T-cell (primary cell): ENCODE results near the gene EXOC4. TPM values are rescaled to one million over a fixed set of nuclear protein-coding genes. Genes with fewer than 3 reads are reported as not detected.

Experiments used
- ATAC-seq, 4 experiments: fragments of 200-7000 bp in 3 of 4; fragments of 150-1000 bp in 1 of 4; cut with Tn5 transposase; replicated peaks in 1 of 4; 1 replicate in 3 of 4; 2 replicates in 1 of 4; pipeline ENCODE4 v1.10.0; 2021; ENCODE audit warnings: moderate library complexity in 3 of 4, mild to moderate bottlenecking in 2 of 4, moderate number of reproducible peaks in 1 of 4
- CTCF ChIA-PET, 2 donors: fragments of 300-600 bp; sonication (Branson Sonifier 250); formaldehyde crosslinking; loops; one replicate each; lab custom pipeline; 2022; ENCODE audit warnings: antibody characterized with exemption in 2 of 2; lab: Charles Lee
- POLR2A ChIA-PET, 2 donors: fragments of 300-600 bp; sonication (Branson Sonifier 250); formaldehyde crosslinking; loops; one replicate each; lab custom pipeline; 2022; ENCODE audit warnings: antibody characterized with exemption in 2 of 2; lab: Charles Lee
- DNase-seq, 35 experiments: peaks; one replicate each; pipeline versions ENCODE4 v3.0.0 to v3.0.0-alpha.2; 2013 to 2023
- H3K27ac ChIP-seq: one replicate; pipeline ENCODE4 v1.5.1; 2013; ENCODE audit warnings: low read length
- H3K27me3 ChIP-seq, 2 experiments: replicated peaks in 1 of 2; 1 replicate in 1 of 2; 2 replicates in 1 of 2; pipeline versions ENCODE4 v1.6.1 to v1.7.0; 2013; ENCODE audit warnings: low read length in 1 of 2, mixed read lengths in 1 of 2; ENCODE audit not compliant: control insufficient read depth in 2 of 2, insufficient read depth in 2 of 2; ENCODE audit errors: extremely low read depth in 1 of 2
- H3K36me3 ChIP-seq, 2 donors: 1 replicate in 1 of 2; 2 replicates in 1 of 2; pipeline versions ENCODE4 v1.6.1 to v1.7.0; 2013; ENCODE audit warnings: low read length in 1 of 2; ENCODE audit not compliant: control insufficient read depth in 2 of 2, insufficient read depth in 1 of 2; ENCODE audit errors: extremely low read depth in 1 of 2
- H3K4me1 ChIP-seq, 2 experiments: 1 replicate in 1 of 2; 2 replicates in 1 of 2; pipeline versions ENCODE4 v1.6.1 to v1.7.0; 2013; ENCODE audit warnings: low read length in 2 of 2, mixed read lengths in 1 of 2; ENCODE audit not compliant: insufficient read depth in 2 of 2, control insufficient read depth in 1 of 2; ENCODE audit errors: extremely low read depth in 1 of 2
- H3K4me3 ChIP-seq, 2 donors: 1 replicate in 1 of 2; 2 replicates in 1 of 2; pipeline versions ENCODE4 v1.5.1 to v1.7.0; 2013; ENCODE audit warnings: mild to moderate bottlenecking in 2 of 2, low read length in 1 of 2, moderate library complexity in 1 of 2; ENCODE audit not compliant: control insufficient read depth in 1 of 2; ENCODE audit errors: extremely low read depth in 1 of 2
- H3K9me3 ChIP-seq: 2 replicates; pipeline ENCODE4 v1.7.0; 2013
- H3K27ac Mint-ChIP-seq, 2 donors: one replicate each; pipeline ENCODE4 v1.8.0; 2020 to 2021; ENCODE audit warnings: mild to moderate bottlenecking in 2 of 2, mixed read lengths in 2 of 2
- H3K27me3 Mint-ChIP-seq, 2 donors: one replicate each; pipeline ENCODE4 v1.8.0; 2021 to 2022; ENCODE audit warnings: mixed read lengths in 2 of 2
- H3K36me3 Mint-ChIP-seq: one replicate; pipeline ENCODE4 v1.8.0; 2021; ENCODE audit warnings: mixed read lengths
- H3K4me1 Mint-ChIP-seq, 3 donors: one replicate each; pipeline ENCODE4 v1.8.0; 2020 to 2022; ENCODE audit warnings: mixed read lengths in 3 of 3, mild to moderate bottlenecking in 1 of 3
- H3K4me3 Mint-ChIP-seq, 3 donors: one replicate each; pipeline ENCODE4 v1.8.0; 2020 to 2022; ENCODE audit warnings: mild to moderate bottlenecking in 3 of 3, mixed read lengths in 3 of 3, moderate library complexity in 3 of 3
- H3K9me3 Mint-ChIP-seq, 3 donors: one replicate each; pipeline ENCODE4 v1.8.0; 2020 to 2022; ENCODE audit warnings: mixed read lengths in 3 of 3
- WGBS: methylation state at CpG from one replicate; pipeline ENCODE4 v1.1.5; 2013; ENCODE audit warnings: missing lambda C conversion rate; ENCODE audit not compliant: insufficient coverage; 5-methylcytosine and 5-hydroxymethylcytosine counted together
- total RNA-seq, 35 experiments: library from RNA in 6 of 35; stranded (reverse) in 6 of 35; fragments of 120-200 nt in 1 of 35; gene quantifications; one replicate each; pipeline versions ENCODE4 v1.2.1 to v1.2.4 and lab custom pipeline; 2013 to 2026

The EXOC4 gene
- total RNA-seq, 5 donors from 2014 or later (not counting 1 experiment from before 2014, with no cell fraction given), result 58.2 to 108 (median 64.8) TPM

- Histone ChIP-seq H3K27me3 (no peaks in the 10 kb centered on the region), H3K9me3 (no peaks in the 10 kb centered on the region), H3K27ac (no peak overlapping the region), H3K36me3 (no peaks in the 10 kb centered on the region), H3K4me3 (no peak overlapping the region), H3K4me1 (peaks cover 0 to 3% of the 10 kb centered on the region in 2 experiments)
- peaks cover 0 to 10% (median 0%) of the 10 kb centered on the region in 3 donors for H3K4me1 Mint-ChIP-seq
- 100% methylated on average over 2 of the region's 4 CpGs for WGBS
- peaks cover 8% of the 10 kb centered on the region for H3K36me3 Mint-ChIP-seq
- POLR2A ChIA-PET, result no interaction called here
- no peaks in the 10 kb centered on the region for H3K9me3 Mint-ChIP-seq
- ATAC-seq, result no peak
- CTCF ChIA-PET, result no interaction called here
- no peaks in the 10 kb centered on the region for H3K27me3 Mint-ChIP-seq
- H3K4me3 Mint-ChIP-seq, result no peak overlapping the region
- no peak overlapping the region for H3K27ac Mint-ChIP-seq
- no peak for DNase-seq
Measured at GRCh38 chr7:133529861-133530260, 277.0 kb downstream of the EXOC4 start.

- Mint-ChIP-seq H3K4me1 (peaks cover 0 to 7% (median 0%) of the 10 kb centered on the region in 3 donors), H3K9me3 (no peaks in the 10 kb centered on the region), H3K27ac (no peak overlapping the region), H3K27me3 (no peaks in the 10 kb centered on the region), H3K4me3 (no peak overlapping the region), H3K36me3 (peaks cover 10% of the 10 kb centered on the region)
- DNase-seq, result no peak
- WGBS, result 100% methylated on average over 1 of the region's 4 CpGs
- no peak for ATAC-seq
- CTCF ChIA-PET, result no interaction called here
- no peaks in the 10 kb centered on the region for H3K9me3 ChIP-seq
- H3K36me3 ChIP-seq, result no peaks in the 10 kb centered on the region
- no peak overlapping the region for H3K27ac ChIP-seq
- no peaks in the 10 kb centered on the region for H3K27me3 ChIP-seq
- H3K4me1 ChIP-seq, result no peaks in the 10 kb centered on the region
- no peak overlapping the region for H3K4me3 ChIP-seq
- POLR2A ChIA-PET, result no interaction called here
Measured at GRCh38 chr7:133530682-133531081, 277.8 kb downstream of the EXOC4 start.

GRCh38 chr7:133534816-133535215, 281.9 kb downstream of the EXOC4 start:
- H3K4me1 ChIP-seq, result no peaks in the 10 kb centered on the region
- H3K27me3 Mint-ChIP-seq, result no peaks in the 10 kb centered on the region
- ChIA-PET POLR2A (no interaction called here), CTCF (no interaction called here)
- peaks cover 7 to 11% (median 11%) of the 10 kb centered on the region in 3 donors for H3K4me1 Mint-ChIP-seq
- no peak overlapping the region for H3K4me3 ChIP-seq
- H3K9me3 Mint-ChIP-seq, result no peaks in the 10 kb centered on the region
- H3K27ac ChIP-seq, result no peak overlapping the region
- H3K27ac Mint-ChIP-seq, result no peak overlapping the region
- H3K36me3 Mint-ChIP-seq, result peaks cover 22% of the 10 kb centered on the region
- ATAC-seq (no peak), DNase-seq (no peak)
- no peaks in the 10 kb centered on the region for H3K9me3 ChIP-seq
- H3K4me3 Mint-ChIP-seq, result no peak overlapping the region
- H3K36me3 ChIP-seq, result no peaks in the 10 kb centered on the region
- no peaks in the 10 kb centered on the region for H3K27me3 ChIP-seq
- WGBS, result 100% methylated on average over 5 of the region's 5 CpGs

GRCh38 chr7:133535308-133535707, 282.4 kb downstream of the EXOC4 start:
- H3K4me1 Mint-ChIP-seq, result peaks cover 7 to 11% (median 11%) of the 10 kb centered on the region in 3 donors
- Histone ChIP-seq H3K4me1 (no peaks in the 10 kb centered on the region), H3K27me3 (no peaks in the 10 kb centered on the region), H3K4me3 (no peak overlapping the region), H3K36me3 (no peaks in the 10 kb centered on the region), H3K9me3 (no peaks in the 10 kb centered on the region), H3K27ac (no peak overlapping the region)
- H3K27me3 Mint-ChIP-seq, result no peaks in the 10 kb centered on the region
- no peak overlapping the region for H3K4me3 Mint-ChIP-seq
- CTCF ChIA-PET, result no interaction called here
- no peak for DNase-seq
- POLR2A ChIA-PET, result no interaction called here
- no CpG with 5 or more reads among the region's 2 CpGs for WGBS
- H3K36me3 Mint-ChIP-seq, result peaks cover 20% of the 10 kb centered on the region
- no peaks in the 10 kb centered on the region for H3K9me3 Mint-ChIP-seq
- ATAC-seq, result no peak
- no peak overlapping the region for H3K27ac Mint-ChIP-seq

- H3K36me3 Mint-ChIP-seq, result peaks cover 20% of the 10 kb centered on the region
- no peaks in the 10 kb centered on the region for H3K4me1 ChIP-seq
- ATAC-seq (no peak), DNase-seq (no peak)
- no CpG with 5 or more reads among the region's 2 CpGs for WGBS
- H3K4me3 Mint-ChIP-seq, result no peak overlapping the region
- no peaks in the 10 kb centered on the region for H3K36me3 ChIP-seq
- no peak overlapping the region for H3K4me3 ChIP-seq
- H3K27me3 Mint-ChIP-seq, result no peaks in the 10 kb centered on the region
- H3K9me3 Mint-ChIP-seq, result no peaks in the 10 kb centered on the region
- CTCF ChIA-PET, result no interaction called here
- H3K9me3 ChIP-seq, result no peaks in the 10 kb centered on the region
- H3K27me3 ChIP-seq, result no peaks in the 10 kb centered on the region
- H3K27ac ChIP-seq, result no peak overlapping the region
- POLR2A ChIA-PET, result no interaction called here
- no peak overlapping the region for H3K27ac Mint-ChIP-seq
- peaks cover 7 to 11% (median 11%) of the 10 kb centered on the region in 3 donors for H3K4me1 Mint-ChIP-seq
Measured at GRCh38 chr7:133536450-133536849, 283.6 kb downstream of the EXOC4 start.

- Mint-ChIP-seq H3K4me3 (no peak overlapping the region), H3K27me3 (no peaks in the 10 kb centered on the region), H3K27ac (no peak overlapping the region), H3K36me3 (peaks cover 25% of the 10 kb centered on the region), H3K9me3 (no peaks in the 10 kb centered on the region), H3K4me1 (peaks cover 7 to 11% (median 11%) of the 10 kb centered on the region in 3 donors)
- no peaks in the 10 kb centered on the region for H3K9me3 ChIP-seq
- no peaks in the 10 kb centered on the region for H3K27me3 ChIP-seq
- no peaks in the 10 kb centered on the region for H3K36me3 ChIP-seq
- WGBS, result no CpG with 5 or more reads among the region's 2 CpGs
- no peak overlapping the region for H3K27ac ChIP-seq
- no peak overlapping the region for H3K4me3 ChIP-seq
- POLR2A ChIA-PET, result no interaction called here
- DNase-seq, result no peak
- ATAC-seq, result no peak
- CTCF ChIA-PET, result interaction anchor here in 1 of 2 donors (0.6 kb wide), 1 partner anchor 1739 kb away, joined by 3 read pairs; no protein-coding TSS in a partner anchor
- H3K4me1 ChIP-seq, result no peaks in the 10 kb centered on the region
Measured at GRCh38 chr7:133539016-133539415, 286.1 kb downstream of the EXOC4 start.
